Psoas muscle (tissue), 8 donors: ENCODE data around the gene IRF7. TPM values are rescaled to one million over a fixed set of nuclear protein-coding genes. Genes with fewer than 3 reads are reported as not detected.

Source experiments
- ATAC-seq, 4 donors: fragments of 200-7000 bp; cut with Tn5 transposase; one replicate each; pipeline ENCODE4 v1.9.1; 2020; ENCODE audit warnings: moderate library complexity in 3 of 4, mild to moderate bottlenecking in 2 of 4
- DNase-seq, 2 donors: peaks; one replicate each; pipeline ENCODE4 v3.0.0-alpha.2; 2020
- H3K27ac ChIP-seq: fragments of 200-600 bp; one replicate; pipeline ENCODE4 v1.8.0; 2022
- H3K27me3 ChIP-seq, 3 donors: fragments of 200-600 bp in 1 of 3; one replicate each; pipeline versions ENCODE4 v1.6.1 to v1.8.0; 2013 to 2022; ENCODE audit warnings: low read length in 2 of 3, mild to moderate bottlenecking in 2 of 3, moderate library complexity in 1 of 3; ENCODE audit not compliant: insufficient read depth in 3 of 3
- H3K36me3 ChIP-seq, 2 donors: fragments of 200-600 bp in 1 of 2; one replicate each; pipeline versions ENCODE4 v1.6.1 to v1.8.0; 2013 to 2022; ENCODE audit warnings: low read depth in 1 of 2, mild to moderate bottlenecking in 1 of 2, moderate library complexity in 1 of 2; ENCODE audit not compliant: insufficient read depth in 1 of 2
- H3K4me1 ChIP-seq: fragments of 200-600 bp; one replicate; pipeline ENCODE4 v1.8.0; 2022
- H3K4me3 ChIP-seq: fragments of 200-600 bp; one replicate; pipeline ENCODE4 v1.8.0; 2022; ENCODE audit warnings: mild to moderate bottlenecking
- H3K9me3 ChIP-seq: fragments of 200-600 bp; one replicate; pipeline ENCODE4 v1.8.0; 2022
- WGBS, 3 donors: extraction: QIAGEN DNeasy Blood & Tissue Kit; methylation state at CpG; one replicate each; pipeline versions ENCODE4 v1.1.6 to v1.1.7; 2013; 5-methylcytosine and 5-hydroxymethylcytosine counted together
- intact Hi-C, 2 donors: fragments of 100-400 bp; cut with DNase I; formaldehyde crosslinking; loops; one replicate each; pipeline versions ENCODE4 v1.11.0 to v1.14.2; 2022
- polyA plus RNA-seq, 3 donors: library from polyadenylated mRNA; stranded (reverse); fragments of 200-250 nt; gene quantifications; one replicate each; pipeline ENCODE4 v1.2.3, GENCODE V29; 2013
- total RNA-seq, 4 donors: library from RNA; stranded (reverse); fragmentation: NEBNext Ultra II Directional in 2 of 4; extraction: Animal tissue kit (Norgen Biotek cat#: 25700) in 2 of 4; gene quantifications; one replicate each; pipeline versions ENCODE4 v1.2.1 to v1.2.4, GENCODE V29; 2021 to 2023
- TF ChIP-seq, protein P1 (sequence below): fragments of 200-600 bp; IDR thresholded peaks from one replicate; pipeline ENCODE4 v1.8.0; 2022; ENCODE audit warnings: antibody characterized with exemption
- donor health status: healthy with polysubstance abuse.
- donor health status: DM: no; HTN: no; CAD: no; lungs with moderate emphysema.
- donor health status: Bipolar disorder and iron deficiency.
- donor health status: healthy.
- donor health status: DM: yes; HTN: yes; CAD: no.
- donor health status: DM: no; HTN: no; CAD: no.
- donor health status: DM: no; HTN: no; CAD: no.
- donor health status: DM: yes; HTN: yes; CAD: no.

Gene IRF7
- total and polyA plus RNA-seq, 7 donors, result 7.5 to 23.1 (median 12.9) TPM

DNA sequence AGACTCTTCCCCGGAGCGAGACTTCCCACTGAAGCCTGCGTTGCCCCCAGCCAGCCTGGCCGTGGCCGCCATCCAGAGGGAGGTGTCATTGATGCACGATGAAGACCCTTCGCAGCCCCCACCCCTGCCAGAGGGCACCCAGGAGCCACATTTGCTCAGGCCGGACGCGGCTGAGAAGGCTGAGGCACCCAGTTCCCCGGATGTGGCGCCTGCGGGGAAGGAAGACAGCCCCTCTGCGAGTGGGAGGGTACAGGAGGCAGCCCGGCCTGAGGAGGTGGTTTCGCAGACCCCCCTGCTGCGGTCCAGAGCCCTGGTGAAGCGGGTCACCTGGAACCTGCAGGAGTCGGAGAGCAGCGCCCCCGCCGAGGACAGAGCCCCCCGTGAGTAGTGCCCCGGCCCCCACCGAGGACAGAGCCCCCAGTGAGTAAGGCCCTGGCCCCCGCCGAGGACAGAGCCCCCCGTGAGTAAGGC, 6.4 kb downstream of the IRF7 start:
- 90 to 95% (median 94%) methylated on average over 24 to 28 of the region's 28 CpGs for WGBS, 3 donors
- ATAC-seq, result no peak

DNA sequence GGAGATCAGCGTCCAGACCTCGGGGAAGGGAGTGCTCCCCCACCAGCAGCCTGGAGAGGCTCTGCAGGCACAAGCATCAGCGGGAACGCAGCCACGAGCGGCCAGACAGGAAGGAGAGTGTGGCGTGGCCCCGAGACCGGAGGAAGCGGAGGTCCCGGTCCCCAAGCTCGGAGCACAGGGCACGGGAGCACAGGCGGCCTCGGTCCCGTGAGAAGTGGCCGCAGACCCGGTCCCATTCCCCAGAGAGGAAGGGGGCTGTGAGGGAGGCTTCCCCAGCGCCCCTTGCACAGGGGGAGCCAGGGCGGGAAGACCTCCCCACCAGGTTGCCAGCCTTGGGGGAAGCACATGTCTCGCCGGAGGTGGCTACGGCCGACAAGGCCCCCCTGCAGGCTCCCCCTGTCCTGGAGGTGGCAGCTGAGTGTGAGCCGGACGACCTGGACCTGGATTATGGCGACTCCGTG, 6.9 kb downstream of the IRF7 start:
- no peak overlapping the region for H3K27ac ChIP-seq

More for the DNA sequence above, 6.4 kb downstream of the IRF7 start:
- DNase-seq, result no peak
- no peaks in the 10 kb centered on the region for H3K9me3 ChIP-seq
- H3K36me3 ChIP-seq, result peaks cover 13 to 92% of the 10 kb centered on the region in 2 donors
- TF ChIP-seq, protein P1, sequence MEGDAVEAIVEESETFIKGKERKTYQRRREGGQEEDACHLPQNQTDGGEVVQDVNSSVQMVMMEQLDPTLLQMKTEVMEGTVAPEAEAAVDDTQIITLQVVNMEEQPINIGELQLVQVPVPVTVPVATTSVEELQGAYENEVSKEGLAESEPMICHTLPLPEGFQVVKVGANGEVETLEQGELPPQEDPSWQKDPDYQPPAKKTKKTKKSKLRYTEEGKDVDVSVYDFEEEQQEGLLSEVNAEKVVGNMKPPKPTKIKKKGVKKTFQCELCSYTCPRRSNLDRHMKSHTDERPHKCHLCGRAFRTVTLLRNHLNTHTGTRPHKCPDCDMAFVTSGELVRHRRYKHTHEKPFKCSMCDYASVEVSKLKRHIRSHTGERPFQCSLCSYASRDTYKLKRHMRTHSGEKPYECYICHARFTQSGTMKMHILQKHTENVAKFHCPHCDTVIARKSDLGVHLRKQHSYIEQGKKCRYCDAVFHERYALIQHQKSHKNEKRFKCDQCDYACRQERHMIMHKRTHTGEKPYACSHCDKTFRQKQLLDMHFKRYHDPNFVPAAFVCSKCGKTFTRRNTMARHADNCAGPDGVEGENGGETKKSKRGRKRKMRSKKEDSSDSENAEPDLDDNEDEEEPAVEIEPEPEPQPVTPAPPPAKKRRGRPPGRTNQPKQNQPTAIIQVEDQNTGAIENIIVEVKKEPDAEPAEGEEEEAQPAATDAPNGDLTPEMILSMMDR, result no peak
- peaks cover 26% of the 10 kb centered on the region for H3K4me1 ChIP-seq
- no peaks in the 10 kb centered on the region for H3K27me3 ChIP-seq
- H3K4me3 ChIP-seq, result no peak overlapping the region
- no peak overlapping the region for H3K27ac ChIP-seq
- intact Hi-C loops, result no loop called here

DNA sequence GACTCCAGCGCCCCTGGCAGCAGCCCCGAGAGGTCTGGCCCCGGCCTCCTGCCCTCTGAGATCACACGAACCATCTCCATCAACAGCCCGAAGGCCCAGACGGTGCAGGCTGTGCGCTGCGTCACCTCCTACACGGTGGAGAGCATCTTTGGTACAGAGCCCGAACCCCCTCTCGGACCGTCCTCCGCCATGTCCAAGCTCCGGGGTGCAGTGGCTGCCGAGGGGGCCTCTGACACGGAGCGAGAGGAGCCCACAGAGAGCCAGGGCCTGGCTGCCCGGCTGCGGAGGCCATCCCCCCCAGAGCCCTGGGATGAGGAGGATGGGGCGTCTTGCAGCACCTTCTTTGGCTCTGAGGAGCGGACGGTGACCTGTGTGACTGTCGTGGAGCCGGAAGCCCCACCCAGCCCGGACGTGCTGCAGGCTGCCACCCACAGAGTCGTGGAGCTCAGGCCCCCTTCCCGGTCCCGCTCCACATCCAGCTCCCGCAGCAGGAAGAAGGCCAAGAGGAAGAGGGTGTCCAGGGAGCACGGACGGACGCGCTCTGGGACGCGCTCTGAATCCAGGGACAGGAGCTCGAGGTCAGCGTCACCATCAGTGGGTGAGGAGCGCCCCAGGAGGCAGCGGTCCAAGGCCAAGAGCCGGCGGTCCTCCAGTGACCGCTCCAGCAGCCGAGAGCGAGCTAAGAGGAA, 7.6 kb downstream of the IRF7 start:
- intact Hi-C loops, result no loop called here
- DNase-seq, result no peak
- 83 to 88% (median 84%) methylated on average over 43 to 45 of the region's 45 CpGs for WGBS, 3 donors
- H3K4me3 ChIP-seq, result no peak overlapping the region
- H3K27ac ChIP-seq, result no peak overlapping the region
- TF ChIP-seq, protein P1, result no peak
- H3K9me3 ChIP-seq, result no peaks in the 10 kb centered on the region
- H3K4me1 ChIP-seq, result peaks cover 15% of the 10 kb centered on the region
- no peaks in the 10 kb centered on the region for H3K27me3 ChIP-seq
- H3K36me3 ChIP-seq, result peaks cover 13 to 100% of the 10 kb centered on the region in 2 donors
- no peak for ATAC-seq

More for the DNA sequence above, 6.9 kb downstream of the IRF7 start:
- ATAC-seq, result no peak
- Histone ChIP-seq H3K4me1 (peaks cover 20% of the 10 kb centered on the region), H3K9me3 (no peaks in the 10 kb centered on the region), H3K4me3 (no peak overlapping the region), H3K27me3 (no peaks in the 10 kb centered on the region), H3K36me3 (peaks cover 13 to 96% of the 10 kb centered on the region in 2 donors)
- DNase-seq, result no peak
- intact Hi-C loops, result no loop called here
- TF ChIP-seq, protein P1, result no peak
- WGBS, 3 donors, result 68 to 77% (median 76%) methylated on average over 28 of the region's 28 CpGs

DNA sequence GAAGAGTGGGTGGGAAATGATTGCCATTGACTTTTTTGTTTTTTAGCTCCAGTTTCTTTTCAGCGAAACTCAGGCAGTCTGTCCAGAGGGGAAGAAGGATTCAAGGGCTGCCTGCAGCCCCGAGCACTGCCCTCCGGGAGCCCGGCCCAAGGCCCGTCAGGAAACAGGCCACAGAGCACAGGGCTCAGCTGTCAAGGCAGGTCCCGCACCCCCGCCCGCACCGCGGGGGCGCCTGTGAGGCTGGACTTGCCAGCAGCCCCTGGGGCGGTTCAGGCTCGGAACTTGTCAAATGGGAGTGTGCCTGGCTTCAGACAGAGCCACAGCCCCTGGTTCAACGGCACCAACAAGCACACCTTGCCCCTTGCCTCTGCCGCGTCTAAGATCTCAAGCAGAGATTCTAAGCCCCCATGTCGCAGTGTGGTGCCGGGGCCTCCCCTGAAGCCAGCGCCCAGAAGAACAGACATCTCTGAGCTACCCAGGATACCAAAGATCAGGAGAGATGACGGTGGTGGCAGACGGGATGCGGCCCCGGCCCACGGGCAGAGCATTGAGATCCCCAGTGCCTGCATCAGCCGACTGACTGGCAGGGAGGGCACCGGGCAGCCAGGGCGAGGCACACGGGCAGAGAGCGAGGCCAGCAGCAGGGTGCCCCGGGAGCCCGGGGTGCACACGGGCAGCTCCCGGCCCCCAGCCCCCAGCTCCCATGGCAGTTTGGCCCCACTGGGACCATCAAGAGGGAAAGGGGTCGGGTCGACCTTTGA, 8.6 kb downstream of the IRF7 start:
- H3K27ac ChIP-seq, result no peak overlapping the region
- H3K4me3 ChIP-seq, result no peak overlapping the region
- intact Hi-C loops, result no loop called here
- H3K36me3 ChIP-seq, result peaks cover 13 to 99% of the 10 kb centered on the region in 2 donors
- H3K4me1 ChIP-seq, result peaks cover 6% of the 10 kb centered on the region
- DNase-seq (no peak), ATAC-seq (no peak)
- 89 to 93% (median 92%) methylated on average over 35 of the region's 35 CpGs for WGBS, 3 donors
- no peaks in the 10 kb centered on the region for H3K27me3 ChIP-seq
- no peaks in the 10 kb centered on the region for H3K9me3 ChIP-seq
- TF ChIP-seq, protein P1, result no peak
